Measurements from ENCODE around the gene VSIG10L2.

The VSIG10L2 gene

DNA sequence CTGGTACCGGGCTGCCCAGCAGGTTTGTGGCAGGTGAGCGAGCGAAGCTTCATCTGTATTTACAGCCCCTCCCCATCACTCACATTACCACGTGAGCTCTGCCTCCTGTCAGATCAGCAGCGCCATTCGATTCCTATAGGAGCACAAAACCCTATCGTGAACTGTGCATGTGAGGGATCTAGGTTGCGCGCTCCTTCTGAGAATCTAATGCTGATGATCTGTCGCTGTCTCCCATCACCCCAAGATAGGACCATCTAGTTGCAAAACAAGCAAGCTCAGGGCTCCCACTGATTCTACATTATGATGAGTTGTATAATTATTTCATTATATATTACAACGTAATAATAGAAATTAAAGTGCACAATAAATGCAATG is 15.8 kb upstream of the VSIG10L2 start:
- no peak for DNase-seq

DNA sequence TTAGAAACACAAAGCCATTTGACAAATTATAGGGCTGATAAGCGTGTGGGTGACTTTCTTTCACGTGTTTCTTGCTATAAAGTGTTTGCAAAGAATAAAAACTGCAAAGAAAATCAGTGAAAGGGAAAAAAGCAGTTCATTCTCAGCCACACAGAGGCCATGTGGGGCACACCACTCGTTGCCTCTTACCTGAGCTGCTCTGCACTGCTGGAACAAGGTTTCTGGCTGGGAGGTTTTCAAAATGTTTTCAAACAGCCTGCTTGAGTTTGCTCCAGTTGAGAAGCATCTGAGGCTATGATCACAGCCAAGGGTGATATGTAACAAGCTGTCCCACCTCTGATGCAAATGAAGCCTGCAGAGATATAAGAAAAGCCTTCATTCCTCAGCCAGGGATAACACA is 14.7 kb upstream of the VSIG10L2 start:
- DNase-seq = no peak

DNA sequence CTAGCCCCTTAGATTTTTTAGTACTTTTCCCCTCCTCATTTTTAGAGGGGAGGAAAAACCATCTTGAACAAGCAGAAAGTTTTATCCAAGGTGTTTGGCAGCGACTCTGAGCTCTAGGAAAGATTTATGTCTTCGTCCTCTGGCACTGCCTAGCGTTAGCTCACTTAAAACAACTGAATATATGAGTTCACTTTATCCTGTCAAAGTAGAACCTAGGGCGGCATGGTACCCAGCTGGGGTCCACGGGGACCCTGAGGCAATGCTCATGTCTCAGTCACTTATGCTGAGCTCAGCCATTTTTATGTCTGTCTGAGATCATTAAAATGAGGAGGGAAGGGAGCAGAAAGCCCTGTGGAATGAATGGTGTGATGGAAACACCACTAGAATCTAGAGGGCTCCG is 14.2 kb upstream of the VSIG10L2 start:
- DNase-seq = no peak

DNA sequence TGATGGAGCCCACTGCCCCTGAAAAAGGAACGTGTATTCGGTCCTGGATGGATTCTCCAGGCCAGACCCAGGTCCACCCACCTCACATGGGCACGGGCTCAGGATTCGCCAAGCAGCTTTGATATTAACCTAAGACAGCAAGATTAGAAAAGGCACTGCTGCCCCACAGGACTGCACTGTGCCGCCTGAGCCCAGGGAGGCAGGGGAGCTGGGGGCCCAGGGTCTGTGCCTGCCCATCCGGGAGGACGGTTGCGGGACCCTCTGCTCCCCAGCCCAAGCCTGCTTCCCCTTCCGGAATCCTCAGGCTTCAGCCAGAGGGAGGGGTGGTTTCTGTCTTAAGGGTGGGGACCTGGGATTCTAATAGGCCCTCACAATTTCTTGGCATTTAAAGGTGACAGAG is 13.5 kb upstream of the VSIG10L2 start:
- DNase-seq = no peak

DNA sequence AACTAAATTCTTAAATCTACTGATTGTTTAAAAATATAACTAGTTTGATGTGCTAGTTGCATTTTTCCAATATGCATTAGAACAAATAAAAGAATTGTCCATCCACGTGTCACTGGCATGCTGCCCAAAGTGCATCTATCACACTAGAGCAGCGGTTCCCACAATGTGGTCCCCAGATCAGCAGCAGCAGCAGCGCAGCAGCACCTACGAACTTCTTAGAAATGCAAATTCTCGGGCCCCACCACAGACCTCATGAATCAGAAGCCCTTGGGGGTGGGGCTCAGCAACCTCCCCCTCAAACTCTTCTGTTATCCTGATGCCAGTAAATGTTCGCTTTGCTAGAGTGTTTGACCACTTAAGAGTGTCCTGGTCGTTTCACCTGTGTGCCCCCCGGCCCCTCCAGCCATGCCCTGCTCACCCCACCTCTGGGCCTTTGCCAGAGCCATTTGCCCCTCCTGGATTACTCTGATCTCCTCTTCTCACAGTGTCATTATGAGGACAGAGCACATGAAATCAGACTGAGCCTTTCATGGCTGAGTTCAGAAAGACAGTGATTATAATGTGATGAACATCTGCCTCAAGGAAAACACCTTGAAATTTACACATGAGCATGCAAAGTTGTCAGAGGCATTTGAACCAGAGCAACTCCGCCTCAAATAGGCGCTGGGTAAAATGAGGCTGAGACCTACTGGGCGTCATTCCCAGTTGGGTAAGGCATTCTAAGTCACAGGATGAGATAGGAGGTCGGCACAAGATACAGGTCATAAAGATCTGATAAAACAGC is 12.6 kb upstream of the VSIG10L2 start:
- no peak for DNase-seq

DNA sequence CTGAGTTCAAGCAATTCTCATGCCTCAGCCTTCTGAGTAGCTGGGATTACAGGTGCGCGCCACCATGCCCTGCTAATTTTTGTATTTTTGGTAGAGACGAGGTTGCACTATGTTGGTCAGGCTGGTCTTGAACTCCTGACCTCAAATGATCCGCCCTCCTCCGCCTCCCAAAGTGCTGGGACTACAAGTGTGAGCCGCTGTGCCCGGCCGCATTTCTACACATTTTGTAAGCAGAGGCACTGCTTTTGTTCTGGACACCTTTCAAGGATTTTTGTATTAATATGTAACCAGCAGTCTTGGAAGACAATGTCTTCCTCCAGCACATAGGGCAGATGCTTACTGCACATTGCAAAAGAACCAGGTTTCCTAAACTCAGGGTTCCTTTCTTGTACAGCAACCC is 11.4 kb upstream of the VSIG10L2 start:
- DNase-seq = no peak

DNA sequence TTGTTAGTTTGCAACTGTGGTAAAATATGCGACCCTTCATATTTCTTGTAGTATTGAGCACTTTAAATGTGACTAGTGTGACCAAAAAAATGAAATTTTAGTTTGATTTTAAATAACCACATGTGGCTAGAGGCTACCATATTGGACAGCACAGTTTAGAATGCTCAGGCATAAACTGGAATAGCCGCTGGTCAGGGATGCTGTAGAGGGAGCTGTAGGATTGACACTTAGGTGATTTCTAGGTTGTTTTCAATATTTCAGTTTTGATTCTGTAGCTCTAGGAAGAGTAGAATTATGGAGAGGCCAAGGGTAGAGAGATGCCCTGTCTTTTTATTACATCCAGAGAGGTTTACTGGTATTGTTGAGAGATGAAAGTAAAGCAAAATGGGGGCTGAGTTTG is 10.8 kb upstream of the VSIG10L2 start:
- DNase-seq = no peak

DNA sequence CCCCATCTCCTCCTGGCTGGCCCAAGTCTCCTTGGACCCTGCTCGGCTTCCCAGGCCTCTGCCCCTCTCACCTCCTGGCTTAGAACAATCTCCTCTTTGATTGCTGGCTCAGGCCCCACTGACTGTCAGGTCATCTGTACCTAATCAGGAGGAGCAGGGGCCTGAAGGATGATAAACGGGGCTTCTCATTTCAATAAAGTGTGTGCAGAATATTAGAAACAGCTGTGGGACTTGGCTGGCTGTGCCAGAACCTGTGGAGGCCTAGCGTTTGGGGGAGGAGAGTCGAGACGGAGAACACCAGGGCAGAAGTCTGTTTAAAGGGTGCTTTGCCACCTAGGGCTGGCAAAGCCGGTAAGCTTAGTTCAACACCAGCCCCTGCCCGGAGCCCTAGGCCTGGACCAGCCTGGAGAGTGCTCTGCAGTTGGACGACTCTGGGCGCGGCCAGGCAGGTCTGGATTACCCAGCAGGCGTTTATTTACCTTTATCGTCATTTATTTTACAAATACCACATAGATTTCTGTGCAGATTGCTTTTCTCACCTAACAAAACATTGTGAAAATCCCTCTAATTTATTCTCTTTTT is 10.1 kb upstream of the VSIG10L2 start:
- DNase-seq = no peak

DNA sequence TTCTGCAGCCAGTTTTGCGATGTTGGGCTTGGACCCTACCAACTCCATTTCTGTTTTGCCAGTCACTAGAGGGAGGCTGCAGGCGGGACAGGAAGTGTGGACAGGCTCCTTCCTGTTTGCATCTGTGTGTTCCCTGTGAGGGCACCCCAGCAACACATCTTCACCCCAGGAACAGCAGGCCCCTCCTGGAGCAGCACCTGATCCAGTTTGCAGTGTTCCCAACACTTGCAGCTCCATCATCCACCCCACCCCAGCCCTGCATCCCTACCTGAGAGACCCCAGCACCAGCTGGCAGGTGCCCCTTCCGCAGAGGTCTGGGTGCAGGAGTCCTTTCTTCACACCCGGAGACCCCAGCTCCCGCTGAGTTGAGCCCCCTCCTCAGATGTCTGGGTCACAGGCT is 7.4 kb upstream of the VSIG10L2 start:
- DNase-seq = no peak

DNA sequence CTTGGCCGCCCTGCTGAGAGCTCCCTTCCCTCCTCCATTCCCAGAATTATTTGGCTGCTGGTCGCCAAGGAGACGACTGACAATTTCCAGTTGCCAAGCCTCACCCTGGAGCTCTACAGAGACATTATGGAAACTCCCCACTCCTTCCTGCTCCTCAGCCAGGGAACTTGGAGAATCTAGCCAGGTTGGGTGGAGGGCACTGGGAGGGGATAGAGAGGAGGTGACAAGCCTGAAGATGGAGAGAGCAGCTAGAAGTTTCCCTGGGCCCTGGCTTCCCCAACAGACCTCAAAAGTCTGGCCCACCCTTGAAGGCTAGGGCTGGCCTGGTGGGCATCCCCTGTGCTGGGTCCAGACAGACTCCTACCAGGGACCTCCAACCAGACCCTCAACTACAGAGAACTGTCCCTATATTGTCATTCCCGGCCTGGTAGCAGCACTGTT is 6.7 kb upstream of the VSIG10L2 start:
- DNase-seq = no peak

DNA sequence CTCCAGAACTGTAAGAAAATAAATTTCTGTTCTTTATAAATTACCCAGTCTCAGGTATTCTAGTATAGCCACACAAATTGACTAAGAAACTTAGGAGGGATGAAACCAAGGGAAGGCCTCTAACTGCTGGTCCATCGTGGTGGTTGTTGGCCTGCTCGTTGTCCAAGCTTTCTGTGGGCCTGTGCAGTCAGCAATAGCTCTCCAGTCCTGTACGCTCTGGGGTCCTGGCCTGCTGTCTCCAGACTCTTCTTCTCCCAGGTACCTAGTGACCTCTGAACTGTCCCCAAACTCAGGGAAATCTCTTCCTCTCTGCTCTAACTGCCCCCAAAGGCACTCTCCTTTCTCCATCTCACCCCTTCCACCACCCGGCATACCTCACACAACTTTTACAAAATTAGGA is 5.7 kb upstream of the VSIG10L2 start:
- DNase-seq = no peak

DNA sequence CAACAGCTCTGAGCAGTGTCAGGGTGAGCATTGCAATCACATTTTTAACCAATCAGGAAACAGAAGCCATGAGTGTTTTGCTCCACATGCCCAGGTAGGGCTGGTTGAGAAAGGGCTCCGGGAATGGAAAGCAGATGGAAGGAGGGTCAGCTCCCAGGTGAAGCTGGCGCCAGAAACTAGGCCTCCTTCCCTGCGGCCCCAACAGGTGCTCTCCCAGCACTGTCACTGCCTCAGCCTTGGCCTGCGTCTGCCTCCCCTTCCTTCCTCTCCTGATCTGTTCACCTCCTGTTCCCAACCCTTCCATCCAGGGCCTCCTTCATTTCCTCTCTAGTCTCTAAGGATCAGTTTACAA is 4.6 kb upstream of the VSIG10L2 start:
- DNase-seq = no peak

DNA sequence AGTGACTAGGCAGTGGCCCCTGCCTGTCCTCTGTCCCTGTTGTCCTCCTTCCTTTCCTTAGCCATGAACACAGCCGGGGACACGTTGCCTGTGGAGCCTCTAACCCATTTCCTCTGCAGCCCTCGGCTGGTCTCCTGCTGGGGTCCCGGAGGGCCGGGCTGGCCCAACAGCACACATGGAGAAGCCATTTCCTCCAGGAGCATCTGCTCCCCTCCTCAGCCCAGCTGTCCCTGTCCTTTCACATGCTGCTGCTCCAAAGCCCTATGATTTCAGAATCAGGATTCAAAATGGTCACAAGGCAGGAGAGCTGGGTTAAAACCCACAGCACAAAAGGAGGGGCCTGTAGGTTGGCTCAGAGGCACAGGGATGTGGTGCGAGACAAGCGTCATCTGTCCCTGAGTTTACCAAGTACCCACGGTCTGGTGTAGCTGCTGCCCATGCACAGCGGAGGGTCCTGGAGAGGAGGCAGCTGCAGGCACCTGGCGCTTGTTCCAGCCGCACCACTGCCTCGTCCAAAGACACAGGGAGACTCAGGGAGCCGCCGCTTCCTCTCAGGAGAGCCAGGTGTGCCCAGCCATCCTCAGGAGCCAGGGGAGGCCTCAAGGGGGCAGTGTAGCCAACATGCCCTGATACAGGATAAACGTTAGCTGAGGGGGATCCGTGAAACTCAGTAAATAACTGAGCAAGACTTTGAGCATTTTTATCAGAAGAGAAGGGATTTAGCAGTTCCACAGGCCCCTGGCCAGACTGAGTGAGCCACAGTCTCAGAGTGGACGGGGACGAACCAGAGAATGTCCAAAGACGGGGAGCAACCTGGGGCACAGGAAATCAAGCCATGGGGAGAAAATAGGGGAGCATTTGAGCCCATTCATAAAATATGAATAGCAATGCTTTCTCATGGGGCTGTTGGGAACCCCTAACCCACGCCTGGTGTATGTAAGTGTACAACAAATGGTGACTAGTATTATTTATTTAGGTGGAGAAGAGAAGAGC is 3.9 kb upstream of the VSIG10L2 start:
- peak; percentile 48 for DNase-seq

DNA sequence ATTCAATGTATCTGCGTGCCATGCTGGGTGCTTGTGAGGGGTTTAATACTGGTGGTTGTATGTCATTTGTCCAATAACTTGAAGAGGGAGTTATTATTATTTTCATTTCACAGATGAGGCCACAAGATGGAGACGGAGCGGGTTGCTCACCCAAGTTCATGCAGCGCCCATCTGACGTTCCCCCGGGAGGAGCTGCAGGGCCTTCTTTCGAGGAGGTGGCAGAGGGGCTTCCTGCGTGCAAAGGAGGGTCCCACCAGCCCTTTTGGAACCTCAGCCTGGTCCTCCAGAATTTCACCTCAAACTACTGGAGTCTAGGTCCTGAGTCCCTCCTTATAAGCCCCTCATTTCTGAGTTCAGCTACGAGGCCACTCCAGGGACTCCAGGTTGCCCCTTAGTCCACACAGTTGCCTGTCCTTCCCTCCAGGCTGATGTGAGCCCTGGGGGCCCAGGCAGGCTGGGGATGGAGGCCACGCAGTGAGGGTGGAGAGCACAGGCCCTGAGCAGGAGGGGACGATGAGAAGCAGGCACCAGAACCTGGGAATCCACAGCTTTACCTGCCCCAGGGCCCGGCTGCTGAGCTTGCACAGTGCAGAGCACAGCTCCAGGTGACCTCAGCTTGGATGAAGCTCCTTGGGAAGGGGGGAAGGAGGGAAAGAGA is 2.9 kb upstream of the VSIG10L2 start:
- no peak for DNase-seq

DNA sequence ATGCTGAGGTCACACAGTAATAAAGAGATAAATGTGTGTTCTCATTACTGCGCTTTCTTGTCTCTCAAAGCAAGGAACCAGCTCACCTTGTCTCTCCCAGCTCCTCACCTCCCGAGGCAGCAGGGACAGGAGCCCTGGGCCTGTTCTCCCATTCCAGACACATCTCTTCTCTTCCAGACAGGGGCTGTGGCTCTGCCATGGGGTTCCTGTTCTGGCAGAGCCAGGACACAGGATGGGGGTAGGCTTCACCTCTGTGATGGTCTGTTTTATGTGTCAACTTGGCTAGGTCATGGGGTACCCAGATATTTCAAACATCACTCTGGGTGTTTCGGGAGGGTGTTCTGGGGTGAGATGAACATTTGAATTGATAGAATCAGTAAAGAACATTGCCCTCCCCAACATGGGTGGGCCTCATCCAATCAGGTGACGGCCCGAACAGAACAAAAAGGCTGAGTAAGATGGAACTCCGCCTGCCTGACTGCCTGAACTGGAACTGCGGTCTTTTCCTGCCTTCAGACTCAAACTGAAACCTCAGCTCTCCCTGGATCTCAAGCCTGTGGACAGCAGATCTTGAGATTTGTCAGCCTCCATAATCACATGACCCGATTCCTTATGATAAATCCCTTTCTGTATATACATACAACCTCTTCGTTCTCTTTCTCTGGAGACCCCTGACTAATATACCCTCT is 2.0 kb upstream of the VSIG10L2 start:
- no peak for DNase-seq

DNA sequence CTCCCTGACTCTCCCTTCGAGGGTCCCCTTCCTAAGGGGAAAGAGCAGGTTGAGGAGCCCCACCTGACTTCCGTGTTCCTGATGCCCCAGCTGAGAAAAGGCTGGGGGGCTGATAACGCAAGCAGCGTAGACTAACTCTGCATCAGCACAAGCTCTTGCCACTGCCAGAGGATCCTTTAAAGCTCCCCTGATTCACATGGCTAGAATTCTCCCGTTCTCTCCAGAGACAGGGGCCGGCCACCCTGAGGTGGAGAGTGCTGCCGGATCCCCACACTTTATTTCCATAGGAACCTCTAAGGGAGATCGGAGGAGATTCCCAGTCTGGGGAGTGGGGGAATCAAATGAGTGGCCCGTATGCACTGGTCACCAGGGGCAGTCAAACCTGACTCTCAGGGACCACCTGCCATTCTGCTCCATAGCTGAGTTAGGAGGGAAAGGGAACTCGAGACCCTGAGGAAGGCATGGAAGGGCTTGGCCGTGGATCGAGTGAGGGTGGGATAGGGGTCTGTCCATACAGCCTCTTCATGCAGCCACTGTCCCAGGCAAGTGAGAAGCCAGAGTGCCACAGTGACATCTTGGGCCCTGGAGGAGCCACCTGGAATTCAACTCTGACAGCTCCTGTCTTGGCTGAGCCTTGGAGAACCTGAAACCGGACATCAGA is 1.4 kb upstream of the VSIG10L2 start:
- no peak for DNase-seq

DNA sequence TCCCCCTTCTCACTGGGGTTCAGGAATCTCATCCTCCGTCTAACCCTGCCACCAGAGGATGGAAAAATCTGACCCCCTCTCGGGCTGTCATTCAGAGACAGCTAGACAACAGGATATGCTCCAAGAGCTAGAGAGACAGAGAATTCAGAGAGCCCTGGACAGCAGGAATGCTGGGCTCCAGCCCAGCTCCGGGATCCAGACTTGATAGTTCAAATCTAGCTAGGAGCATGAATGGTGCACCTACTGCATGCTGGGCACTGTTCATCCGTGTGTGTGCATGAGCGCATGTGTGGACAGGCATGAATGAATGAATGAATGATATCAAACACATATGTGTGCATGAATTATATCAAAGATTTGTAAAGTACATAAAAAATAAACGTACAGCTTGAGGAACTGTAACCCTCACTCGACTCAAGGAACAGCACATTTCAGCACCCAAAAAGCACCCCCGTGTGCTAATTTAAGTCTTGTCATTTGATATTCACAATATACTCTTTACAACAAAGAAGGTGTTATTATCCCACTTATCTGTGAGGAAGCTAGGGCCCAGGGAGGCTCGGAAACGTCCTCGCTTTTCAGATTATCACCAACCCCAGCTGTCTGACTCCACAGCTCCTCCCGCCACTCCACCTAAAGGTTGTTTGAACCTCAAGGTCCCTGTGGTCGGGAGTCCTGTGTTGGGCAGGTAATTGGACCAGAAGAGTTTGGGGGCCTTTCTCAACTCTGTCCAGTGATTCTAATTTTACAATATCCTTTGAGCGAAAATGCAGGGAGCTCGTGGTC is 640 bp upstream of the VSIG10L2 start:
- DNase-seq = no peak

DNA sequence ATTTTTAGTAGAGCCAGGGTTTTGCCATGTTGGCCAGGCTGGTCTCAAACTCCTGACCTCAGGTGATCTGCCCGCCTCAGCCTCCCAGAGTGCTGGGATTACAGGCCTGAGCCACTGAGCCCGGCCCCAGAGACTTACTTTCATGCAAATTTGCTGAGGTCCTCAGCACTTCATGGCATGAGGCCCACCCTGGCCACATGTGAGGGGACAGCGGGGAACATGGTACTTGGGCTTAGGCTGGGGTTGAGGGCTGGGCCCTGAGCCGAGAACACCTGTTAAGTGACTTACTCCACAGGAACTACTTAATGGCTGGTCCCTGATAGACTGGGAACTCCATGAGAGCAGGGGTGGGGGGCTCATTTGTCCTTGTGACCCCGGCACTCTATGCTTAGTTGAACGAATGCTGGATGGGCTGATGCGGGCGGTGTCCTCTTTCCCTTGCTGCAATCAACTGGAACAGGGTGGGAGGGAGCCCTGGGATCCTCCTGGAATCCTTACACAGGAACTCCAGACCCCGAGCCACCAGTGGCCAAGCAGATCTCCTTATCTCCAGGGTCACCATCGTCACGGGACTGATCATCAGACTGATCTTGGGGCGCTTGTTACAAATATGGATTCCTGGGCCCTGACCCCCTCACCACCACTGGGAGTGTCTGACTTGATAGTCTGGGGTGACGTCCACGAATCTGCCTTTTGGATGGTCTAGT is 1.0 kb downstream of the VSIG10L2 start:
- no peak for DNase-seq

DNA sequence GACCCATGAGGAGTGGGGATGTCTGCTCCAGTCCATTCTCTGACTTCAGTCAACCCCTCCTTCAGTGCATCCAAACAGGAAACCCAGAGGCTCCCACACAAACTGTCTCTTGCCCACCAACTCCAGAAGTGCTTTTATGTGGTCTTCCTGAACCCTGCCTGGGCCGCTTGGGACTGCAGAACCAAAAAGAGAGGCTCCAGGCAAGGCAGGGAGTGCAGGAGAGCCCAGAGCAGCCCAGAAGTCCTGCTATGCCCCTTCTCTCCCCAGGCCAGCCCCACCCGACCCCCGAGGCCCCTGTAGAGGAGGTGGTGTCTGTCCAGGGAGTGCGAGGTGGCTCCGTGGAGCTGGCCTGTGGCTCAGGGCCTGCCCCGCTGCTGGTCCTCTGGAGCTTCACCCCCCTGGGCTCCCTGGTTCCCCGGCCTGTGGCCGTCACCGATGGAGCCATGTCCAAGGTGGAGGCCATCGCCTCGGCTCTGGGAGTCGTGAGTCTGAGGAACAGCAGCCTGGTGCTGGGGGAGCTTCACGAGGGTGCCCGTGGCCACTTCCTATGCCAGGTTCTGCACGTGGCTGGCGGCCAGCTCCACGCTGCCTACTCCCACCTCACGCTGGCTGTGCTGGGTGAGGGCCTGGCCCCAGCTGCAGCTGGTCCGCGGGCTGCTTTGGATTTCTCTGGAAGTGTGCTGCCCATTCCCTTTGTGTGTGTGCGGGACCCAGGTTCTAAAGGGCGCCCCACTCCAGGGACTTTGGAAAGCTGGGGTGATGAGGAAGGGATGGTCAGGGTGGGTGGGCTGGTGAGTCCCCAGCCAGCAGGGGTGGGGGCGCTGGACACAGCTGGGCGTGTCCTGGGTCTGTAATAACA is 1.8 kb downstream of the VSIG10L2 start:
- DNase-seq = no peak
